Neuronal stem cell (in vitro differentiated cells): ENCODE data around the gene MRPS6.

Experiments
- DNase-seq: peaks from one replicate; pipeline ENCODE4 v3.0.0-alpha.2; 2013; ENCODE audit warnings: low spot score
- H2AFZ ChIP-seq: one replicate; pipeline ENCODE4 v1.6.1; 2013; ENCODE audit warnings: mild to moderate bottlenecking, low read length, inconsistent platforms
- H2AK5ac ChIP-seq: 2 replicates; pipeline ENCODE4 v1.6.1; 2013; ENCODE audit warnings: low read depth, mild to moderate bottlenecking, inconsistent platforms, low read length, moderate library complexity, mixed read lengths
- H2BK120ac ChIP-seq: 2 replicates; pipeline ENCODE4 v1.6.1; 2013; ENCODE audit warnings: low read depth, mild to moderate bottlenecking, inconsistent platforms, low read length, moderate library complexity, mixed read lengths
- H2BK12ac ChIP-seq: one replicate; pipeline ENCODE4 v1.6.1; 2013; ENCODE audit warnings: low read length, inconsistent platforms
- H2BK15ac ChIP-seq: 2 replicates; pipeline ENCODE4 v1.6.1; 2013; ENCODE audit warnings: mild to moderate bottlenecking, low read length, inconsistent platforms, mixed read lengths
- H2BK5ac ChIP-seq: one replicate; pipeline ENCODE4 v1.6.1; 2013; ENCODE audit warnings: inconsistent platforms, mild to moderate bottlenecking, low read length, moderate library complexity
- H3K14ac ChIP-seq: one replicate; pipeline ENCODE4 v1.6.1; 2013; ENCODE audit warnings: low read length, inconsistent platforms
- H3K18ac ChIP-seq: 2 replicates; pipeline ENCODE4 v1.6.1; 2013; ENCODE audit warnings: low read length, inconsistent platforms
- H3K23ac ChIP-seq: 2 replicates; pipeline ENCODE4 v1.6.1; 2013; ENCODE audit warnings: low read depth, mild to moderate bottlenecking, mixed read lengths, low read length, inconsistent platforms; ENCODE audit not compliant: poor library complexity
- H3K27ac ChIP-seq: replicated peaks from 3 replicates; pipeline ENCODE4 v1.5.1; 2013; ENCODE audit warnings: low read length, inconsistent platforms
- H3K27me3 ChIP-seq, 3 experiments: 2 replicates each; pipeline ENCODE4 v1.6.1; 2013; ENCODE audit warnings: low read length in 3 of 3, mild to moderate bottlenecking in 2 of 3, inconsistent platforms in 1 of 3, low read depth in 1 of 3, mixed read lengths in 1 of 3, moderate library complexity in 1 of 3; ENCODE audit not compliant: control insufficient read depth in 3 of 3, insufficient read depth in 3 of 3
- H3K36me3 ChIP-seq, 2 donors: replicated peaks in 1 of 2; 2 replicates each; pipeline ENCODE4 v1.6.1; 2013; ENCODE audit warnings: low read length in 2 of 2; ENCODE audit not compliant: control insufficient read depth in 2 of 2, insufficient read depth in 2 of 2
- H3K4ac ChIP-seq: 2 replicates; pipeline ENCODE4 v1.6.1; 2013; ENCODE audit warnings: inconsistent platforms, mild to moderate bottlenecking, low read length, moderate library complexity
- H3K4me1 ChIP-seq, 2 donors: 1 replicate in 1 of 2; 2 replicates in 1 of 2; pipeline ENCODE4 v1.6.1; 2013; ENCODE audit warnings: low read length in 2 of 2, low read depth in 1 of 2; ENCODE audit not compliant: control insufficient read depth in 2 of 2, insufficient read depth in 1 of 2
- H3K4me2 ChIP-seq: one replicate; pipeline ENCODE4 v1.6.1; 2013; ENCODE audit warnings: mild to moderate bottlenecking, low read length, inconsistent platforms; ENCODE audit not compliant: insufficient read depth, poor library complexity, severe bottlenecking
- H3K4me3 ChIP-seq, 2 donors: 2 replicates each; pipeline ENCODE4 v1.5.1; 2013; ENCODE audit warnings: low read length in 2 of 2, mild to moderate bottlenecking in 2 of 2, inconsistent platforms in 1 of 2, moderate library complexity in 1 of 2
- H3K79me1 ChIP-seq: one replicate; pipeline ENCODE4 v1.6.1; 2013; ENCODE audit warnings: low read depth, mild to moderate bottlenecking, inconsistent platforms, low read length, moderate library complexity
- H3K9ac ChIP-seq: one replicate; pipeline ENCODE4 v1.6.1; 2013; ENCODE audit warnings: mild to moderate bottlenecking, low read depth, low read length, inconsistent platforms; ENCODE audit not compliant: poor library complexity
- H3K9me3 ChIP-seq, 2 donors: replicated peaks in 1 of 2; 2 replicates each; pipeline versions ENCODE3 to v1.6.1; 2013; ENCODE audit warnings: low read length in 2 of 2, mild to moderate bottlenecking in 2 of 2, inconsistent platforms in 1 of 2, low read depth in 1 of 2, mixed read lengths in 1 of 2, moderate library complexity in 1 of 2; ENCODE audit not compliant: control insufficient read depth in 2 of 2, insufficient read depth in 1 of 2
- H4K8ac ChIP-seq: one replicate; pipeline ENCODE4 v1.6.1; 2013; ENCODE audit warnings: low read depth, mild to moderate bottlenecking, inconsistent platforms, low read length, moderate library complexity
- H4K91ac ChIP-seq: one replicate; pipeline ENCODE4 v1.6.1; 2013; ENCODE audit warnings: low read length, low read depth, mild to moderate bottlenecking, inconsistent platforms; ENCODE audit not compliant: poor library complexity
- WGBS, 2 donors: extraction: QIAGEN DNeasy Blood & Tissue Kit; methylation state at CpG; one replicate each; pipeline ENCODE4 v1.1.7; 2013; ENCODE audit warnings: missing lambda C conversion rate in 2 of 2, mixed read lengths in 1 of 2; ENCODE audit not compliant: insufficient read length in 2 of 2, insufficient replicate concordance in 1 of 2; ENCODE audit errors: extremely low coverage in 2 of 2; 5-methylcytosine and 5-hydroxymethylcytosine counted together

Gene MRPS6

DNA sequence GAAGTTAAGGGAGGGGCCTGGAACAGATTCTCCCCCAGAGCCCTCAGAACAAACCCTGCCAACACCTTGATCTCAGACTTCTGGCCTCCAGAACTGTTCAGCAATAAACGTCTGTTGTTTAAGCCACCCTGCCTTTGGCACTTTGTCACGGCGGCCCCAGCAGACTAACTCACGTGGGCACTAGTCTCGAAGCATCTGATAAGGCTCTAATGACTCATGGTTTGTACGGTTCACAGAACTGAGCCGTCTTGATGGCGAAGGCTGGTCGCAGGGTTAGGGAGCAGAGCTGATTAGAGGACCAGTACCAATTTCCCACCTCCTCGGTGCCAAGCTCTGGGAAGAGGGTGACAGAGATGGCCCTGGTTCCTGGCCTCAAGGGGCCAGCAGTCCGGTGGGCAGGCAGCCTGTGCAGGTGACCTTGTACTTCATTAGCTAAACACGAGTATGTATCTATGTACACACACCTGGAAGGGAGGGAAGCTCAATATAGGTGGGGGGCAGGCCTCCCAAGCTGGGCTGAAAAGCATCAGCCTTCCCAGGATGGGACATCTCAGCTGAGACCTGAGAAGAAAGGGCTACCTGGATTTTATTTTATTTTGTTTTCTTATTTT lies 112.8 kb downstream of the MRPS6 start:
- peaks cover 6 to 9% of the 10 kb centered on the region in 2 donors for H3K4me1 ChIP-seq
- no peak overlapping the region for H3K4me3 ChIP-seq
- no peak overlapping the region for H2AFZ ChIP-seq
- no CpG with 5 or more reads among the region's 12 CpGs for WGBS, 2 donors
- peak overlapping the region; percentile 4 for H3K18ac ChIP-seq
- H3K14ac ChIP-seq, result no peak overlapping the region
- H3K23ac ChIP-seq, result peak overlapping the region; percentile 3
- H3K36me3 ChIP-seq, result no peaks in the 10 kb centered on the region
- H3K79me1 ChIP-seq, result no peaks in the 10 kb centered on the region
- peak overlapping the region; percentile 53 for H2BK15ac ChIP-seq
- no peak overlapping the region for H3K27ac ChIP-seq
- H2BK120ac ChIP-seq, result no peak overlapping the region
- no peak overlapping the region for H3K9ac ChIP-seq
- H2AK5ac ChIP-seq, result peak overlapping the region; percentile 82
- DNase-seq, result no peak
- H2BK5ac ChIP-seq, result no peak overlapping the region
- no peaks in the 10 kb centered on the region for H3K27me3 ChIP-seq
- peaks cover 2 to 12% of the 10 kb centered on the region in 2 donors for H3K9me3 ChIP-seq
- H4K91ac ChIP-seq, result no peak overlapping the region
- H4K8ac ChIP-seq, result no peak overlapping the region
- no peak overlapping the region for H3K4ac ChIP-seq
- no peak overlapping the region for H3K4me2 ChIP-seq
- no peak overlapping the region for H2BK12ac ChIP-seq

DNA sequence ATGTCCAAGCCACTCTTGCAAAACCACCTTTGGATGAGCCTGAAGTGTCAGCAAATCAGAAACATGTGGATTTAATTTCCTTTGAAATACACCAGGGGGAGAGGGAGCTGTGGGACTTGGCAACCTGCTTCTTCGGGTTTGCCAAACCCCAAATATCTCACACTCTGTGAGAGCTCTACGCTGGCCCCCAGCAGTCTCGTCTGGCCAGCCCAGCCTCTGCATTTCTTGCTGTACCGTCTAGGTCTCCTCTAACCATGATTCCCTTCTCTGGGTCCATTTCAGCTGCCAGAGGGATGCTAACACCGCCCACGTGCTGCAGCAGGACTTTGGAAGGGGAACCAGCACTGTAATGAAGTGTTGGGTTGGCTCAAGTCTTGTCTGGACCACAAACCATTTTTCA lies 114.6 kb downstream of the MRPS6 start:
- H3K79me1 ChIP-seq, result no peaks in the 10 kb centered on the region
- no peak overlapping the region for H3K9ac ChIP-seq
- no CpG with 5 or more reads among the region's 6 CpGs for WGBS, 2 donors

DNA sequence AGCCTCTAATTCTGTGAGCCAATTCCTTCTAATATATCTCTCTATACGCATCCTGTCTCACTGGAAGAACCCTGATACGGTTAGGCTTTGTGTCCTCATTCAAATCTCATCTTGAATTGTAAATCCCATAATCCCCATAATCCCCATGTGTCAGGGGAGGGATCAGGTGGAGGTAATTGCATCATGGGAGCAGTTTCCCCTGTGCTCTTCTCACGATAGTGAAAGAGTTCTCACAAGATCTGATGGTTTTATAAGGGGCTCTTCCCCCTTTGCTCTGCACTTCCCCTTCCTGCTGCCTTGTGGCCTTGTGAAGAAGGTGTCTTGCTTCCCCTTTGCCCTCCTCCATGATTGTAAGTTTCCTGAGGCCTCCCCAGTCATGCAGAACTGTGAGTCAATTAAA lies 116.1 kb downstream of the MRPS6 start:
- no peak for DNase-seq
- Histone ChIP-seq H3K27ac (no peak overlapping the region), H3K23ac (no peak overlapping the region), H3K4ac (no peak overlapping the region), H4K91ac (no peak overlapping the region), H3K18ac (no peak overlapping the region), H3K4me2 (no peak overlapping the region), H4K8ac (no peak overlapping the region), H3K14ac (no peak overlapping the region), H3K4me3 (no peak overlapping the region), H3K9me3 (peaks cover 2 to 13% of the 10 kb centered on the region in 2 donors), H2BK12ac (no peak overlapping the region), H2AFZ (no peak overlapping the region), H3K27me3 (no peaks in the 10 kb centered on the region), H2BK5ac (no peak overlapping the region), H3K36me3 (no peaks in the 10 kb centered on the region), H3K9ac (no peak overlapping the region), H3K4me1 (peaks cover 0 to 6% of the 10 kb centered on the region in 2 donors), H3K79me1 (no peaks in the 10 kb centered on the region), H2AK5ac (no peak overlapping the region), H2BK120ac (no peak overlapping the region), H2BK15ac (no peak overlapping the region)
- no CpG with 5 or more reads among the region's 3 CpGs for WGBS, 2 donors

More for the DNA sequence above, 114.6 kb downstream of the MRPS6 start:
- Histone ChIP-seq H3K4ac (no peak overlapping the region), H4K91ac (no peak overlapping the region), H2AFZ (no peak overlapping the region), H3K27me3 (no peaks in the 10 kb centered on the region), H3K27ac (no peak overlapping the region), H3K9me3 (peaks cover 2 to 9% of the 10 kb centered on the region in 2 donors), H2BK12ac (no peak overlapping the region), H3K4me1 (peaks cover 0 to 6% of the 10 kb centered on the region in 2 donors), H2BK120ac (no peak overlapping the region), H3K14ac (no peak overlapping the region), H3K18ac (no peak overlapping the region), H3K4me2 (no peak overlapping the region), H4K8ac (no peak overlapping the region), H2AK5ac (peak overlapping the region; percentile 6), H2BK15ac (no peak overlapping the region), H2BK5ac (no peak overlapping the region), H3K4me3 (no peak overlapping the region), H3K23ac (no peak overlapping the region), H3K36me3 (no peaks in the 10 kb centered on the region)
- DNase-seq, result no peak

DNA sequence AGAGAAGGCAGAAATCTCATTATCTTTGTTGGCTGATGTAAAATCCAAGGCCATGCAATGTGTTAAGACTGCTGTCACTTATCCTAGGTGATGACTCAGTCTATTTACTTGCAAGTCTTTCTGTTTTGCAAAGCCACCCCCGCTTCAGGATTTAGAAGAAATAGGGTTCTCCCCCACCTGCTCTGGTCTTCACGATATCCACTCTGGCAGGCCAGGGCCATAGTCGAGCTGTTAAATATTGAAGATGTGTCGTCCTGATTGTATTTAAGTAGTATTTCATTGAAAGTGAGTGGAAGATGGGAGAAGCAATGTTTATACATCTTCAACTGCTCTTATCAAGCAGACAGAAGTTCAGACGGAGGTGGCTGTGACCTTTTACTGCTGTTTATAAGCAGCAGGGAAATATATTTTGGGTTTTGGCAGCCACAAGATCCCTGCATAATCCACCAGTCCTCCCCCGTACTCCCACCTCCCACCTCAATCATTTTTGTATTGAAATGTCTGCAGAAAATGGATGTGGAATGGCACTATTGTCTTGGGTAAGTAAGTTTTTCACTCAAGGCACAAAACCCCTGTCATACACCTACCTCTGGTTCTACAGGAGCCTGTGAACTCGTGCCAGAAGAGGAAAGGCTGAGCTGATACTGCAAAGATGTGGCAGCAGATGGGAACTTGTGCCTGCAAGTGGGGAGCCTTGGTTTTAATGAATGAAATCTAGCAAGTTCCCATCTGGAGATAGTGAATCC lies 117.4 kb downstream of the MRPS6 start:
- Histone ChIP-seq H2BK5ac (no peak overlapping the region), H3K4me3 (no peak overlapping the region), H3K4me1 (no peaks in the 10 kb centered on the region), H2BK15ac (no peak overlapping the region), H3K9me3 (peaks cover 2 to 13% of the 10 kb centered on the region in 2 donors), H3K9ac (no peak overlapping the region), H2AK5ac (no peak overlapping the region), H2BK120ac (no peak overlapping the region), H3K27me3 (no peaks in the 10 kb centered on the region), H2AFZ (no peak overlapping the region), H3K4ac (no peak overlapping the region), H3K36me3 (no peaks in the 10 kb centered on the region), H4K8ac (no peak overlapping the region), H4K91ac (no peak overlapping the region), H3K18ac (no peak overlapping the region), H3K23ac (no peak overlapping the region), H3K4me2 (no peak overlapping the region), H3K14ac (no peak overlapping the region), H2BK12ac (no peak overlapping the region), H3K27ac (no peak overlapping the region), H3K79me1 (no peaks in the 10 kb centered on the region)
- WGBS, 2 donors, result no CpG with 5 or more reads among the region's 7 CpGs
- DNase-seq, result no peak
